ENCODE measurements around the gene TDRD1. TPM values are rescaled to one million over a fixed set of nuclear protein-coding genes. Genes with fewer than 3 reads are reported as not detected.

TDRD1 gene
- total RNA-seq, 3 donors from 2014 or later (not counting 1 experiment from before 2014, with no cell fraction given) = 0.08 to 0.33 (median 0.09) TPM

GRCh38 chr10:114271075-114271778 is 92.1 kb downstream of the TDRD1 start:
- 50% methylated on average over 1 of the region's 3 CpGs for WGBS (ENCODE audit: insufficient coverage)
- Histone ChIP-seq H3K9me3 (ENCODE audit: control insufficient read depth, insufficient read depth, low read length) (no peaks in the 10 kb centered on the region), H3K4me3 (ENCODE audit: low read length) (no peak overlapping the region), H3K27ac (ENCODE audit: low read length) (no peak overlapping the region), H3K36me3 (ENCODE audit: control insufficient read depth, insufficient read depth, low read length) (no peaks in the 10 kb centered on the region), H3K4me1 (ENCODE audit: control insufficient read depth, insufficient read depth, low read length) (no peaks in the 10 kb centered on the region), H3K27me3 (ENCODE audit: control insufficient read depth, insufficient read depth, low read length) (no peaks in the 10 kb centered on the region)
- DNase-seq = no peak
- no peaks in the 10 kb centered on the region for H3K4me1 Mint-ChIP-seq
- no peaks in the 10 kb centered on the region for H3K9me3 Mint-ChIP-seq
- H3K27ac Mint-ChIP-seq = no peak overlapping the region
- H3K36me3 Mint-ChIP-seq = no peaks in the 10 kb centered on the region
- H3K27me3 Mint-ChIP-seq (ENCODE audit: low read depth in 2 of 2) = peaks cover 4 to 15% of the 10 kb centered on the region in 2 donors
- no peak for TF ChIP-seq CTCF (IDR thresholded peaks at IDR 0.05)
- H3K4me3 Mint-ChIP-seq = no peak overlapping the region
- no peak for ATAC-seq
- intact Hi-C loops (cut with micrococcal nuclease) = no loop called here

GRCh38 chr10:114271779-114272167 is 92.6 kb downstream of the TDRD1 start:
- H3K36me3 ChIP-seq (ENCODE audit: control insufficient read depth, insufficient read depth, low read length) = no peaks in the 10 kb centered on the region
- H3K27ac ChIP-seq (ENCODE audit: low read length) = no peak overlapping the region
- intact Hi-C loops (cut with micrococcal nuclease) = no loop called here
- H3K27me3 ChIP-seq (ENCODE audit: control insufficient read depth, insufficient read depth, low read length) = no peaks in the 10 kb centered on the region
- TF ChIP-seq CTCF (IDR thresholded peaks at IDR 0.05) = no peak
- H3K9me3 ChIP-seq (ENCODE audit: control insufficient read depth, insufficient read depth, low read length) = no peaks in the 10 kb centered on the region
- no peak for ATAC-seq
- DNase-seq = no peak
- Mint-ChIP-seq H3K9me3 (no peaks in the 10 kb centered on the region), H3K27ac (no peak overlapping the region), H3K4me3 (no peak overlapping the region), H3K4me1 (no peaks in the 10 kb centered on the region), H3K36me3 (no peaks in the 10 kb centered on the region), H3K27me3 (ENCODE audit: low read depth in 2 of 2) (peaks cover 4 to 15% of the 10 kb centered on the region in 2 donors)
- H3K4me3 ChIP-seq (ENCODE audit: low read length) = no peak overlapping the region
- WGBS (ENCODE audit: insufficient coverage) = 88% methylated on average over 4 of the region's 4 CpGs
- H3K4me1 ChIP-seq (ENCODE audit: control insufficient read depth, insufficient read depth, low read length) = no peaks in the 10 kb centered on the region

- H3K36me3 Mint-ChIP-seq = no peaks in the 10 kb centered on the region
- Histone ChIP-seq H3K4me3 (ENCODE audit: low read length) (no peak overlapping the region), H3K36me3 (ENCODE audit: control insufficient read depth, insufficient read depth, low read length) (no peaks in the 10 kb centered on the region), H3K9me3 (ENCODE audit: control insufficient read depth, insufficient read depth, low read length) (no peaks in the 10 kb centered on the region), H3K27me3 (ENCODE audit: control insufficient read depth, insufficient read depth, low read length) (no peaks in the 10 kb centered on the region), H3K27ac (ENCODE audit: low read length) (no peak overlapping the region), H3K4me1 (ENCODE audit: control insufficient read depth, insufficient read depth, low read length) (no peaks in the 10 kb centered on the region)
- WGBS (ENCODE audit: insufficient coverage) = 90% methylated on average over 6 of the region's 6 CpGs
- no peak overlapping the region for H3K27ac Mint-ChIP-seq
- H3K4me3 Mint-ChIP-seq = no peak overlapping the region
- DNase-seq = no peak
- H3K9me3 Mint-ChIP-seq = no peaks in the 10 kb centered on the region
- H3K27me3 Mint-ChIP-seq (ENCODE audit: low read depth in 2 of 2) = peaks cover 7 to 15% of the 10 kb centered on the region in 2 donors
- intact Hi-C loops (cut with micrococcal nuclease) = no loop called here
- TF ChIP-seq CTCF (IDR thresholded peaks at IDR 0.05) = no peak
- ATAC-seq = no peak
- H3K4me1 Mint-ChIP-seq = no peaks in the 10 kb centered on the region
These were observed 93.5 kb downstream of the TDRD1 start for GRCh38 chr10:114272696-114273095.

GRCh38 chr10:114273910-114274309 is 94.8 kb downstream of the TDRD1 start:
- H3K36me3 Mint-ChIP-seq = no peaks in the 10 kb centered on the region
- intact Hi-C loops (cut with micrococcal nuclease) = no loop called here
- DNase-seq = no peak
- no peaks in the 10 kb centered on the region for H3K4me1 Mint-ChIP-seq
- no peak for TF ChIP-seq CTCF (IDR thresholded peaks at IDR 0.05)
- no peaks in the 10 kb centered on the region for H3K36me3 ChIP-seq (ENCODE audit: control insufficient read depth, insufficient read depth, low read length)
- H3K9me3 Mint-ChIP-seq = no peaks in the 10 kb centered on the region
- H3K4me3 ChIP-seq (ENCODE audit: low read length) = no peak overlapping the region
- H3K4me3 Mint-ChIP-seq = no peak overlapping the region
- H3K9me3 ChIP-seq (ENCODE audit: control insufficient read depth, insufficient read depth, low read length) = no peaks in the 10 kb centered on the region
- no peak overlapping the region for H3K27ac Mint-ChIP-seq
- no peak overlapping the region for H3K27ac ChIP-seq (ENCODE audit: low read length)
- ATAC-seq = no peak
- peaks cover 7 to 15% of the 10 kb centered on the region in 2 donors for H3K27me3 Mint-ChIP-seq (ENCODE audit: low read depth in 2 of 2)
- H3K27me3 ChIP-seq (ENCODE audit: control insufficient read depth, insufficient read depth, low read length) = no peaks in the 10 kb centered on the region
- WGBS (ENCODE audit: insufficient coverage) = 86% methylated on average over 3 of the region's 3 CpGs
- no peaks in the 10 kb centered on the region for H3K4me1 ChIP-seq (ENCODE audit: control insufficient read depth, insufficient read depth, low read length)
